Fibroblast of the aortic adventitia (primary cell): Measurements from ENCODE around the gene CA10. TPM values are rescaled to one million over a fixed set of nuclear protein-coding genes. Genes with fewer than 3 reads are reported as not detected.

ENCODE experiments used
- DNase-seq: peaks from one replicate; pipeline ENCODE4 v3.0.0-alpha.2; 2010; ENCODE audit warnings: low read depth
- H3K4me3 ChIP-seq: 2 replicates; pipeline ENCODE4 v1.5.1; 2011; ENCODE audit warnings: low read depth, mild to moderate bottlenecking, control low read depth, low read length, moderate library complexity
- total RNA-seq: library from RNA; depleted of rRNA; stranded (reverse); fragments of >200 nt; gene quantifications from 2 replicates; pipeline ENCODE4 v1.2.3, GENCODE V29; 2012; ENCODE audit warnings: low replicate concordance
- TF ChIP-seq, protein P1 (sequence below): IDR thresholded peaks from 2 replicates; pipeline ENCODE4 v1.5.1; 2011; ENCODE audit warnings: mild to moderate bottlenecking, low read length, control low read depth, inconsistent platforms; ENCODE audit not compliant: insufficient read depth

The CA10 gene
- total RNA-seq, 1 donor: not detected

DNA sequence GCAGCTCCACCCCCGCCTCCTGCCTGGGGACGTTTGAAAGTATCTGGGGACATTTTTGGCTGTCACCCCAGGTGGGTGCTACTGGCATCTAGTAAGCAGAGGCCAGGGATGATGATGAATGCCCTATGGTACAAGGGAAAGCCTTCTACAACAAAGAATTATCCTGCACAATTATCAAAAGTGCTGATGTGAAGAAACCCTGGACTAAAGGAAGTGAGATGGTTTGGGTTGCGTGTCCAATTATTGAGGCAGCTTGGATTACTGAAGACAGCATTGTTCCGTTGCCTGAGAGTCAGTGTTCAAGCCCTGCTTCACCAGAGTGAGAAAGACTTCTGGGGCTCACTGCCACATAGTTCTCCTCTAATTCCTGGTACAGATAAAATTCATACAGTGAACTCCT, 343.4 kb downstream of the CA10 start:
- TF ChIP-seq, protein P1, sequence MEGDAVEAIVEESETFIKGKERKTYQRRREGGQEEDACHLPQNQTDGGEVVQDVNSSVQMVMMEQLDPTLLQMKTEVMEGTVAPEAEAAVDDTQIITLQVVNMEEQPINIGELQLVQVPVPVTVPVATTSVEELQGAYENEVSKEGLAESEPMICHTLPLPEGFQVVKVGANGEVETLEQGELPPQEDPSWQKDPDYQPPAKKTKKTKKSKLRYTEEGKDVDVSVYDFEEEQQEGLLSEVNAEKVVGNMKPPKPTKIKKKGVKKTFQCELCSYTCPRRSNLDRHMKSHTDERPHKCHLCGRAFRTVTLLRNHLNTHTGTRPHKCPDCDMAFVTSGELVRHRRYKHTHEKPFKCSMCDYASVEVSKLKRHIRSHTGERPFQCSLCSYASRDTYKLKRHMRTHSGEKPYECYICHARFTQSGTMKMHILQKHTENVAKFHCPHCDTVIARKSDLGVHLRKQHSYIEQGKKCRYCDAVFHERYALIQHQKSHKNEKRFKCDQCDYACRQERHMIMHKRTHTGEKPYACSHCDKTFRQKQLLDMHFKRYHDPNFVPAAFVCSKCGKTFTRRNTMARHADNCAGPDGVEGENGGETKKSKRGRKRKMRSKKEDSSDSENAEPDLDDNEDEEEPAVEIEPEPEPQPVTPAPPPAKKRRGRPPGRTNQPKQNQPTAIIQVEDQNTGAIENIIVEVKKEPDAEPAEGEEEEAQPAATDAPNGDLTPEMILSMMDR: no peak
- no peak for DNase-seq
- no peak overlapping the region for H3K4me3 ChIP-seq

DNA sequence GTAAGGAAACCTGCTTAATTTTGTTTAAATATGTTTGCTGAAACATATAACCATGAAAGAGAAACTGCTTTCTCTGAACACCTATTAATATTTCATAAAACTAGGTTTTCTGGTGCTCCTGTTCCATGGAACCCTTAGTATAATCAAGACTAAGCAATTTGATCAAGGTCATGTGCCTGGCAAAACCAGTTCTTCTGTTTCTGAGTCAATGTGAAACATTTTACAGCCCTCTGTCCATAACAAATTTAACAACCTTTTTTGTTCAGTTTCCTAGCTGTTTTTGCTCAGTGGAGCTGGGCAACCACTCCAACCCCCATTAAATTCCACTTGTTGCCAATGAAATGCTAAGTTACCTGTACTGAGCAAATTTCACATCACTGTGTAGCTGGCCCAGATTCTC, 344.0 kb downstream of the CA10 start:
- DNase-seq: no peak
- no peak overlapping the region for H3K4me3 ChIP-seq
- TF ChIP-seq, protein P1: no peak

DNA sequence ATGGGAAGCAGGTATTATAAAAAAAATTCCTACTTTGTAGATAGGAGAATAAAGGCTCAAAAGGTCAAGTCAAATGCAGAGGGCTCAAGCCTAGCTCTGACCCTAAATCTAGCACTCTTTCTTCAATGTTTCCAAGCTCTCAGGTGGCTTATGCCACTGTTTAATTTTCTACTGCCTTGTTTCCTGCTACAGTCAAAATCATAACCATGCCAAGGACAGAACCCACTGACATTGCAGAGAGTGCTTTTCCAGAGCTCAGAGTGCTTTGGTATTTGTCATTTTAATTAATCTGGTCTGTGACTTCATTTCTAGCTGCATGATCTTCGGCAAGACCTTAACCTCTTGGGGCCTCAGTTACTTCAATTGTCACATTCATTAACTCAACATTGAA, 344.7 kb downstream of the CA10 start:
- TF ChIP-seq, protein P1: no peak
- H3K4me3 ChIP-seq: no peak overlapping the region
- DNase-seq: no peak

DNA sequence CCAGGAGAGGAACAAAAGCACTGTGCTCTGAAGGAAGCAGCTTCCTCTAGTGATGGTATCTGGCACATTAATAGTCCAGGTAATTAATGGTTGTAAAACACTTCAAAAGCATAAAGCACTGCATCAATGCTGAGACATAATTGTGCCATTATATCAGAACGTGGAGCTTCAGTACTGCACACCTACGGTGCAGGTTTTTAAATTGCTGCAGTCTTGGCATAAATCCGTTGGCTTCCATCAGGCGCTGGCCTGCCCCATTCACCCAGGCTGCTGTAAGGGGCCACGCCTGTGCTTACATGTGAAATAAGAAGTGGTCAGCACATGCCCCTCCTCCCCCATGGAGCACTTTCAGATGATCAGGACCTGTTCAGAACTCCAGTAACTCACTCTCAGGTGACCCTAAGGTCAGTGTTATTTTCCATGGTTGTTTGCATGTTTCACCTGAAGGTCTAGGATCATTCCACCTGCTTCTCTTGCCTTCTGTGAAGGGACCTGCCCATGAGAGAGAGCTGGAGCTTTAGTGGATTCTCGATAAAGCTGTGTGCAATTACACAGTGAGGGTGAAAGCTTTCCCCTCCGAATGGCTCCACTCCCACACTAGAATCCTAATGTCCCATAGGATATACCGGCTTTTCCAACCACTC, 345.3 kb downstream of the CA10 start:
- TF ChIP-seq, protein P1: no peak
- H3K4me3 ChIP-seq: no peak overlapping the region

DNA sequence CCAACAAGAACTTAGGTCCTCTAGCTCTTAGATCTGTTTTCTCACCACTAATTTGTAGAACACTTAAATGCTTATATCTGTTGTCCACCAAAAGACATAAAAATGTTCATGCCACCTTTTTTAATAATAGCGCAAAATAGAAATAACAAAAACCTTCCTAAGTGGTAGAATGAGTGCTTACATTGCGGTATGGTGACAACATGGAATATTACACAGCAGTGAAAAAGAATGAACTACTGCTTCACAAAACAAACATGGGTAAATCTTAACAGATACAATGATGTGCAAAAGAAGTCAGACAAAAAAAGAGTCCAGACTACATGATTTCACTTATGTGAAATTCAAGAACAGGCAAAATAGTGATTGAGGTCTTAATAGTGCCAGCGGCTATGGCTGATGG, 351.1 kb downstream of the CA10 start:
- TF ChIP-seq, protein P1: no peak
- no peak for DNase-seq

More for the DNA sequence above, 345.3 kb downstream of the CA10 start:
- no peak for DNase-seq

DNA sequence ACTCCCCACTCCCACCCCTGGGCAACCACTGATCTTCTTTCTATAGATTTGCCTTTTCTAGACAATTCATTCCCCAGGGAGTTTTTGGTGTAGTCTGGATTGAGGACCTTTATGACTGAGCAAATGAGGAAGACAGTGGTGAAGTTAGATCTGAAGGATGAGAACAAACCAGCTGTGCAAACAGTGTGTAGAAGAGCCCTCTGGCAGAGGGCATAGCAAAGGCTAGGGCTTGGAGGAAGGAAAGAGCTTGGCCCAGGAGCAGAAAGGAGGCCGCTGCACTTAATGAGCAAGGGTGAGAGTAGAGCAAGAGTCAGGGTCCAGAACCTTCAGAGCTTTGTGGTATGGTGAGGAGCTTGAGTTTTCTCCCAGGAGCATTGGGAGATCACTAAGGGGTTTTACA, 352.7 kb downstream of the CA10 start:
- H3K4me3 ChIP-seq: no peak overlapping the region
- no peak for DNase-seq
- TF ChIP-seq, protein P1: no peak

More for the DNA sequence above, 351.1 kb downstream of the CA10 start:
- H3K4me3 ChIP-seq: no peak overlapping the region

DNA sequence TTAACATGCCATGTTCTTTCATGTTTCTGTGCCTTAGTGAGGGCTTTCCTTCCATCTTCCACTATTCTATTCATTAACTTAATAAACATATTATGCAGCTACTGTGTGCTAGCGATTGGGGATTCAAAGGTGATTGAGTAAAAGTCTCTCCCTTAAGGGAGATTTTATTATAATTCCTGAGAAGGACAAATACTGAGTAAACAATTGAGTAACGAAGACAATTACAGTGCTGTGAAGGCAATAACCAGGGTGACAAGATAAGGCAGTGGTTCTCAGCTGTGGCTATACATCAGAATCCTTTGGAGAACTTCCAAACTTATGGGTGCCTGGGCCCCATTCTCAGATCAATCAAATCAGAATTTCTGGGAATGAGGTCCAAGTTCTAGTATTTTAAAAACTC, 353.3 kb downstream of the CA10 start:
- TF ChIP-seq, protein P1: no peak
- no peak for DNase-seq
- H3K4me3 ChIP-seq: no peak overlapping the region
